Activated CD4-positive, alpha-beta T cell treated with anti-CD3 and anti-CD28 coated beads for 24 hours (primary cell): Measurements from ENCODE around the gene SPOCK1.

Experiments
- DNase-seq, 2 donors: peaks; one replicate each; pipeline ENCODE4 v3.0.0-alpha.2; 2020; ENCODE audit warnings: low read depth in 2 of 2

SPOCK1 gene

DNA sequence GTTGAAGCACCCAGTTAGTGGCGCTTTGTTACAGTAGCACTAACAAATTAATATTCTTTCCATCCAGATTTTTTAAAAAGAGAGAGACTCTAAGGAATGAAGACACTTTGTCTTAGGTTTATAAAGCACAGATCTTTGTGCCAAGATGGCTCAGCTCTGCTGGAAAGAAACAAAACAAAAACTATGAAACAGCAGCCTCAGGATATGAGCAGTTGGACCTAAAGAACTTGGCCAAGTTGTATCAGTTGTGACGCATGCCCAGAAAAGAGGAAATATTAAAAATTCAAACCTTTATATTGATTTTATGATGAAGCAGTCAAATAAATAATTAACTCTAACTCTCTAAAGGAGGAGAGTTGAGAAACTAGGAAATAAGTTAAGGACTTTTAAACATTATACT lies 427.2 kb downstream of the SPOCK1 start:
- no peak for DNase-seq

- no peak for DNase-seq
Measured at GRCh38 chr5:137071526-137071925, 427.6 kb downstream of the SPOCK1 start.

- no peak for DNase-seq
Measured at GRCh38 chr5:137070521-137070920, 428.6 kb downstream of the SPOCK1 start.

DNA sequence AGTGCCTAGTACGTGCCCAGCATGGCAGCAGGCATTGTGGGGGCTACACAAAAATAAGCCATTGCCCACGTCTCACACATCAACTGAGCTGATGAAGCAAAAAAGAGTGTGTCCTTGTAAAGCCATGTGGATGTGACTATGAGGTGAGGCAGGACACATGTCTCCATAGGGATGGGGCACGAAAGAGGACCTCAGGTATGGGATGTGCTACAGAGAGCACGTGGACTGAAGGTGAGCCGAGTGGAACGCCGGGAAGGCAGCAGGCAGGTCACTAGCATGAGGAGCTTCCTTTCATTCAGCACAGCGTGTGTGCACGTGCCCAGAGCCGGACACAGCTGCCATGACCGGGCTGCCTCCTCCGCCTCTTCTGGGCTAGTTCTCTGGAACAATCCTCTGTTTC lies 429.8 kb downstream of the SPOCK1 start:
- no peak for DNase-seq

- DNase-seq, result no peak
Measured at GRCh38 chr5:137061382-137061781, 437.7 kb downstream of the SPOCK1 start.

DNA sequence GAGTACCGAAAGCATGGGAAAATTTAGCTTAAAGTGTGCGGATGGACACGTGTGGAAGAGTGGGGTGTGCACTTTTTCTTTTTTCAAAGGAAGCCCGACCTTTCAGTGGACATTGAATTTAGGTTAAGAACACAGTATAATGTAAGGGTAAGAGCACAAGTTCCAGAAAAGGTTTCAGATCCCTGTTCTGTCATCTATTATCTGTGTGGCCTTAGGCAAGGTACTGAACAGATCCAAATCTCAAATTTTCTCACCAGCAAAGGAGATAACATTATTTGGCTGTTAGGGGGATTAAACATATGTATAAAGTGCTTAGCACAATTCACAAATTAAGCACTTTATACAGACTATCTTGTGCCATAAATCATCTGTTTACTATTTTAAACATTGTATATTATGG lies 441.0 kb downstream of the SPOCK1 start:
- no peak for DNase-seq

DNA sequence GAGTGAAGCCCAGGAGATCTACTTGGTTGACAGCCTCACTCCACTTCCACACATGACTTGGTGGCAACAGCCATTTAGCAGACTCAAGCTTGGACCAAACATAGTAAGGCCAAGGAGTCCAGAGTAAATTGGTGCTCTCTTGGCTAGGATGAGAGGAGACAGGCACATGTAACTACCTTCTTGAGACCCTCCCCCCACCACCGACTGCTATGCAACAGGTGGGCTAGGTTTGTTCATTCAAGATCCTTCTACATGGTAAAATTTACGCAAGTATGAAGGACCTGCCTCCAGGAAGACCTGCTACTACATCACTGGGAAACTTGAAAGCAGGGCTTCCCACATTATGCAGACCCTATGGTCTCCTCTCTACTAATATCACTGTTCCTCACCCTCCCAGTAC lies 442.4 kb downstream of the SPOCK1 start:
- no peak for DNase-seq

- no peak for DNase-seq
Measured at GRCh38 chr5:137055271-137055872, 443.8 kb downstream of the SPOCK1 start.

DNA sequence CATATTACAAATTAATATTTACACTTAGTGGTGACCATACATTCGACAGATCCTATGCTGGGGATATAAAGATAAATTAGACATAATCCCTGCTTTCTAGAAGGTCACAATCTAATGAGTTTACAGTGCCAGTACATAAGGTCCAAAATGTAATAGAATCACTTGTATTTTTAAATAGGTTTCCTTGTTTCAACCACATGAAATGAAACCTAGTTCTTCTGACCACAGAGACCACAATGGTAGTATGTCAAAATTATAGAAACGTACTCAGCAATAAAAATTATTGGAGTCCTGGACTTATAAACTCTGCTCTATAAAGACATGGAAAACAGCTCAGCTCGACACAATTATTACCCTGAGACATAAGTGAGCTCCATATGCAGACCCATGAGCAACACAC lies 444.3 kb downstream of the SPOCK1 start:
- no peak for DNase-seq

DNA sequence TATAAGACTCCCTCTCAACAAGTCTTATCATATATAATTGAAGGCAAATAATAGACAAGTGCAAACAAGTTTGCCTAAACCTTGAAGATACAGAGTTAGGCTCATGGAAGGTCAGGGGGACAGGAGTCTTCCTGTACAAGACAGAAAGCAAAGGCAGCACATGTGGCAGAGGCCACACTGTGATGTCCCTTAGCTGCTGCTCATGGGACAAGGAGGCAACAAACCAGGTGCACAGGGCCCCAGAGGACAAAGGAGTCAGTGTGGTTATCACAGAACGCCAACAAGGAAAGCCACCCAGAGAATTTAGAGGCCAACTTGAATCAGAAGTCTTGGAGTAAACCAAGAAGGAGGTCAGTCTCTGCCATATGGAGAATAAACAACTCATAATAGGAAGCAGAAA lies 444.8 kb downstream of the SPOCK1 start:
- no peak for DNase-seq

GRCh38 chr5:137051161-137051560 lies 448.0 kb downstream of the SPOCK1 start:
- DNase-seq, result no peak

GRCh38 chr5:137040641-137041340 lies 458.3 kb downstream of the SPOCK1 start:
- DNase-seq, result no peak

- DNase-seq, result no peak
Measured at GRCh38 chr5:137040024-137040423, 459.1 kb downstream of the SPOCK1 start.

- DNase-seq, result no peak
Measured at GRCh38 chr5:137037848-137038247, 461.3 kb downstream of the SPOCK1 start.

DNA sequence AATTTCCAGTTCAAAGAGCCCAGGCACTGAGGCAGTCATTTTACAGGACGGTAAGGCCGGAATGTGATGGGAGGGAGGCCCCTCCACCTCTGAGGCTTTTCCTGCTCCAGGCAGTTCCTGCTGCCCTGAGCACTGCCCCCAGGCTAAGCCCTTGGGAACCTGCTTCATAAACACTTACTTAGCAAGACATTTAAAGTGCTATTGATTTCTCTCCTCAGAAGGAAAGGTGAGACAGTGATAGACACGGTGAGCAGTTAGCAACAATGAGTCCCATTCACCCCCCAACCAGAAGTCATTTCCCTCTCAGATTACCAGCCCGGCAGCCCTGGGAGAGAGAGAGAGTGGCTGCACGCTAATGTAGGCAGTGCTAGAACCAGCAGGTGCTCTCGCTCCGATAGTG lies 462.5 kb downstream of the SPOCK1 start:
- DNase-seq, result no peak

GRCh38 chr5:137035480-137035878 lies 463.6 kb downstream of the SPOCK1 start:
- no peak for DNase-seq

- DNase-seq, result no peak
Measured at GRCh38 chr5:137034764-137035479, 464.2 kb downstream of the SPOCK1 start.

GRCh38 chr5:137034213-137034612 lies 464.9 kb downstream of the SPOCK1 start:
- no peak for DNase-seq

GRCh38 chr5:137032929-137033328 lies 466.2 kb downstream of the SPOCK1 start:
- DNase-seq, result no peak

- no peak for DNase-seq
Measured at GRCh38 chr5:137027758-137028157, 471.4 kb downstream of the SPOCK1 start.

DNA sequence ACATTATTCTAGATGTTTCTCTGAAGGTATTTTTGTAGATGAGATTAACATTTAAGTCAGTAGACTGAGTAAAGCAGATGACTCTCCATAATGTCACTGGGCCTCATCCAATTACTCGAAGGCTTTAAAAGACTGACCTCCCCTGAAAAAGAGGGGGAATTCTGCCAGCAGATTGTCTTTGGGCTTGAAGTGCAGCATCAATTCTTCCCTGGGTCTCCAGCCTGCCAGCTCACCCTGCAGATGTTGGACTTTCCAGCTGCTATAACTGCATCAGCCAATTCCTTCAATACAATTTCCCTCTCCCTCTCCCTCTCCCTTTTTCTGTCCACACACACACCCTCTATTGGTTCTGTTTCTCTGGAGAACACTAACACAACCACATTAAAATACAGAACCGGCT lies 472.8 kb downstream of the SPOCK1 start:
- DNase-seq, result no peak

DNA sequence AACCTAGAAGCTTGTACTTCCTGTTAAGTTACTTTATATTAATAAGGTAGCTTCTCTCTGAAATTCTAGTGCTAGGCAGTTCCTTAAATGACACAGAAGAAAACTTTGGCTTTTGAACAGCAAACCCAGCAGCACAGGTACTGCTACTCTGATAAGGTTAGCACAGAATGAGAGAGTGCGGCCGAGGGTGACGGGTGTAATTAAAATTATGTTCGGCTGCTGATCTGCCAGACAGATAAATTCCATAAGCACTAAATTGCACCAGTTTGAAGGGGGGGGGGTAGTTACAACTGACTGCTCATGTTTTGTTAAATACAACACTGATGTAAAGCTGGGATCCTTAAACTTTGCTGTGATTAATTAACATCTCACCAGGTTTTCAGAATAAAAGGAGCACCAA lies 475.1 kb downstream of the SPOCK1 start:
- DNase-seq, result no peak

DNA sequence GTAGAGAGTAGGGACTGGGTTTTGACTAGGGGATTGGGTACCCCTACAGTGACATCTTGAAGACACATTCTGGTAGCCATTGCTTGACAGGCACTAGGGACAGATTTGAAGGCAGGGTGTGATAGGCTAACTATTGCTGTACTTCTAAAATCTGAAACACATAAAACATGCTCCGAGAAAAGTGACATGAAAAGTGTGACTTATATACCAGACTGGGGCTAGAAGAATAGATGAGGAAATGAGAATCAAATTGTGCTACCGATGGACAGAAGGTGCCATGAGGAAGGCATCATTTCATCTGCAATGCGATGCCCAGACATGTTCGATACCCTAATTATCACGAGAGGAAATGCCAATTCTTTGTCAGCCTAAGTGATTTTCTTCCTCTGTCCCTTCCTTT lies 475.8 kb downstream of the SPOCK1 start:
- no peak for DNase-seq
